GM12874 (cell line): ENCODE measurements around the gene PHF11.

Source experiments
- TF ChIP-seq, protein P1 (sequence below): IDR thresholded peaks from 2 replicates; pipeline ENCODE4 v1.5.1; 2011; ENCODE audit warnings: low read depth, mild to moderate bottlenecking, control low read depth, low read length, moderate library complexity; ENCODE audit not compliant: insufficient read depth

The PHF11 gene

DNA sequence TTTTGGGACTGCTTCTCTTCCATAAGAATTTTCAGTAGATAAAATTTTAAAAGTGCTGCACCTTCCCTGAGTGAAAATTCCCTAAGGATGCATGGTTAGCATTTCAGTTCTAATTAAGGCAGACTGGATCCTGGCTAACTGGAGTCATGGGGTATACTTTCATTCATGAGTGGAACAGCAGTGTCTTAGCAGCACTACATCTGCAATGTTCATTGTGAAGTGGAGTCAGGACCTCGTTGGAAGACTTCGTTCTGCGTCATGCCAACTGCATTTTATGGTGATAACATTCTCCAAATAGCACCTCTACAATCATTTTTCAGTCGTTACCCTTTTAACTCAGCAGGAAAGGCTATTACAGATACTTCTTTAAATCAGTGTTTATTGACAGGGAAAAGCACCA is 25.5 kb downstream of the PHF11 start:
- TF ChIP-seq, protein P1, sequence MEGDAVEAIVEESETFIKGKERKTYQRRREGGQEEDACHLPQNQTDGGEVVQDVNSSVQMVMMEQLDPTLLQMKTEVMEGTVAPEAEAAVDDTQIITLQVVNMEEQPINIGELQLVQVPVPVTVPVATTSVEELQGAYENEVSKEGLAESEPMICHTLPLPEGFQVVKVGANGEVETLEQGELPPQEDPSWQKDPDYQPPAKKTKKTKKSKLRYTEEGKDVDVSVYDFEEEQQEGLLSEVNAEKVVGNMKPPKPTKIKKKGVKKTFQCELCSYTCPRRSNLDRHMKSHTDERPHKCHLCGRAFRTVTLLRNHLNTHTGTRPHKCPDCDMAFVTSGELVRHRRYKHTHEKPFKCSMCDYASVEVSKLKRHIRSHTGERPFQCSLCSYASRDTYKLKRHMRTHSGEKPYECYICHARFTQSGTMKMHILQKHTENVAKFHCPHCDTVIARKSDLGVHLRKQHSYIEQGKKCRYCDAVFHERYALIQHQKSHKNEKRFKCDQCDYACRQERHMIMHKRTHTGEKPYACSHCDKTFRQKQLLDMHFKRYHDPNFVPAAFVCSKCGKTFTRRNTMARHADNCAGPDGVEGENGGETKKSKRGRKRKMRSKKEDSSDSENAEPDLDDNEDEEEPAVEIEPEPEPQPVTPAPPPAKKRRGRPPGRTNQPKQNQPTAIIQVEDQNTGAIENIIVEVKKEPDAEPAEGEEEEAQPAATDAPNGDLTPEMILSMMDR: no peak

DNA sequence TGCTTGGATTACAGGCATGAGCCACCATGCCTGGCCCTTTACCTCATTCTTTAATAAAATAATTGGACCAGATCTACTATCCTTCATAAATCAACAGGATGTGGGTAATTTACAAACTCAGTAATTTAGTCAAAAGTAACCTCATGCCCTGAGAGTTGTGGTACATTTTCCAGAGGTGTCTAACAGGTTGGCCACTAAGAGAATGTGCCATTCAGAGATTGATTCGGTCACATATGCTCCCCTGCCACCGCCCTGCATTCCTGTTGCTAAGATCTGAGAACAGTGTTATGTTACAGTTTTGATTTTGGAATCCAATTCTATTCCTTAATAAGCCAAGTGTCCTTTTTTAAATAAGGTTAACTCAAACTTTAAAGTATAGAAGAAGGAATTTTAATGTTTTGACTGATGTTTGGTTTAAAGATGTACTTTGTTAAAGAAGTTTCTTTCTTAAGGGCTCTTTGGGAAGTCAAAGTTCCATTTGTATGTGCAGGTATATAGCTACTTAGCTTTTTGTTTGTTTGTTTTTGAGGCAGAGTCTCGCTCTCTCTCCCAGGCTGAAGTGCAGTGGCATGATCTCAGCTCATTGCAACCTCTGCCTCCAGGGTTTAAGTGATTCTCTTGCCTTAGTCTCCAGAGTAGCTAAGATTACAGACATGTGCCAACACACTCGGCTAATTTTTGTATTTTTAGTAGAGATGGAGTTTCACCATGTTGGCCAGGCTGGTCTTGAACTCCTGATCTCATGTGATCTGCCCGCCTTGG is 29.2 kb downstream of the PHF11 start:
- TF ChIP-seq, protein P1: no peak

DNA sequence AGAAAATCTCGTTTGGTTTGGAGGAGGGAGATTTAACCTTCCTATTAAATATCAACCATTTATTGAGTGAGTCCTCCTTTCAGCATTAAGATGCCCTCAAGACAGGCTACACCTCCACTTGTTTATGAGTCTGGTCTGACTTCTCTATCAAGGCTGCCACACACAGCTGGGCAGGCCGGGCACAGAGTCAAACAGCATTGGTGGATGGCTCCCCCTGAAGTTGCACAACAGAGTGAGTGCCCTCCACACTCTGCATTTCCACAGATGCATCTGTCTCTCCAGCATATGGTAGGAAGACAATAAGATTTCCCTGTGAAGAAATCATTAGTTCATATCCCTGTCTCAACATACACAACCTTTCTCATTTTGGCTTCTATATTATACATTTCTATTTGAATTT is 31.4 kb downstream of the PHF11 start:
- TF ChIP-seq, protein P1: no peak

DNA sequence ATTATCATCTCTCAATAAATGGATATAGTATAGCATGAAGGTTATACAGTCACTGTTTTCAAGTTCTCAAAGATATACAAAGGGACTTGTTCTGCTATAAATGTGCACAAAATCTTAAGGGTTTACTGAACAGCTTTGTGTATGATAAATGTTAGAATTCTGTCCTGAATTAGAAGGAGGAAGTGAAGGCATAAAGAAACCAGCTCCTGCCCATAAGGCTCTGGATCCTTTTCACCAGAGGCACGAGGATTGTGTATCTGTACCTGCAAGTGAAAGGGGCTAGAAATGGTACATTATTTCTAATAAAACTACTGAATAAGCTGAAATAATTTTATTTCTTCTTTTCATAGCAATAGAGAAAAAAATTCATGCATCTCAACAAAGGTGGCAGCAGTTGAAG is 32.4 kb downstream of the PHF11 start:
- TF ChIP-seq, protein P1: no peak

DNA sequence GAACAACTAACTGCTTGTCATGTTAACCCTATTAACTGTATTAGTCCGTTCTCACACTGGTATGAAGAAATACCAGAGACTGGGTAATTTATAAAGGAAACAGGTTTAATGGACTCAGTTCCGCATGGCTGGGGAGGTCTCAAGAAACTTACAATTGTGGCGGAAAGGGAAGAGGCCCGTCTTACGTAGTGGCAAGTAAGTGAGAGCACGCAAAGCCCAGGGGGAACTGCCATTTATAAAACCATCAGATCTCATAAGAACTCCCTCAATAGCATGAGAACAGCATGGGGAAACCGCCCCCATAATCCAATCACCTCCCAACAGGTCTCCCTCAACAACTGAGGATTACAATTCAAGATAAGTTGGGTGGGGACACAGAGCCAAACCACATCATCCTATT is 34.7 kb downstream of the PHF11 start:
- TF ChIP-seq, protein P1: no peak

DNA sequence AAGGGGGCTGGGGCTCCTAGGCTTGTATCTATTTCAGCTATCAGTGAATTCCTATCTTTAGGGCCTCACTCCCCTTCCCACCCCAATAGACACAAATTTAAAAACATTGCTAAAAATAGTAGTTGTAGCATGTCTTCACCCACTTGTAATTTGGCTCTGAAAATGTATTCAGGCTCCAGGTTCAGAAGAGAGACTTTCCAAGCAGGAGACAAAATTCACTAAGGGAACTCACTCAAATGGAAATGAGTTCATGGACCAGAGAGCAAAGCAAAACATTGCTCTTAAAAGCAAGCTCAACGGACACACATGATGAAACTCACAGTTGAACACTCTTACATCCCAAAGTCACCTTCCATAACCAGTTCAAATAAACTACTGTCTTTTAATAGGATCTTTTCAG is 36.8 kb downstream of the PHF11 start:
- TF ChIP-seq, protein P1: no peak

DNA sequence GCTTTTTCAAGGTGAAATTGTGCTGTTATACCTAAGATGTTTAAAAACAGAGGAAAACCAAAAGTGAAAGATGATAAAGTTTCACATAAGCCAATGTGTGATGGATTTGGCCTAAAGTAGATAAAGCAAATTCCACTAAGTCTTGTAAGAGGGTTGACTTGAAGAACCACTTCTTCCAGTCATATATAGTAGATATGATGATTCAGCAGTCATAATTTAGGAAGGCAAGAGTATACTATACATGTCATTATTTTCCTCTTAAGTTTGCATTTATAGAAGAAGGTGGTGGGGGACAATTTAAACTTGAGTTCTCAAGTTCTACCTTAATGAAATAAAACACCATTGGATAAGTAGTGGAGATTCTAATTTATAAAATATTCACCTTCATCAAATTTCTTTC is 37.3 kb downstream of the PHF11 start:
- TF ChIP-seq, protein P1: no peak
